Retina (tissue), 1 donor: ENCODE results near the gene SEMA4D.

Source experiments
- DNase-seq: peaks from one replicate; pipeline ENCODE4 v3.0.0-alpha.2; 2016

Gene SEMA4D

GRCh38 chr9:89427621-89428221, 70.2 kb downstream of the SEMA4D start:
- no peak for DNase-seq

- DNase-seq = no peak
These were observed 71.4 kb downstream of the SEMA4D start for GRCh38 chr9:89426384-89426961.

DNA sequence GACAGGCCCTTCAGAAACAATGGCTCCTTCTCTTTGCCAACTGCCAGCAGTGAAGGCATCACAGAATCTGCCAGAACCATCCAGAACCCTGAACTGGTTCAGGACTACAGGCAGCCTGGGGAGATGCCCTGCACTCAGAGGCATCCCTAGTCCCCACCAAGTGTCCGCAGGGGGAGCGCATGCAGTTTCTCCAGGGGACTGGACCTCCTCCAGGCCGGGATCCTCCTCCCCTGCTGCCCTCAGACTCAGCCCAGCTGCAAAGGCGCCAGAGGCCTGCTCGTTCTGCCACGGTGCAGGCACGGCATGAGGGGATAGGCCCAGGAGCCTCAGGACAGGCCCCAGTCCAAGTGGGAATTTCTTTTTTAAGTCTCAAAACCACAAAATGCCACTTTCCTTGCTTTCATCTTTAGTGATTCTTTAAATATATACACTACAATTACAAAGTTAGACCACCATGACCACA, 72.0 kb downstream of the SEMA4D start:
- no peak for DNase-seq

DNA sequence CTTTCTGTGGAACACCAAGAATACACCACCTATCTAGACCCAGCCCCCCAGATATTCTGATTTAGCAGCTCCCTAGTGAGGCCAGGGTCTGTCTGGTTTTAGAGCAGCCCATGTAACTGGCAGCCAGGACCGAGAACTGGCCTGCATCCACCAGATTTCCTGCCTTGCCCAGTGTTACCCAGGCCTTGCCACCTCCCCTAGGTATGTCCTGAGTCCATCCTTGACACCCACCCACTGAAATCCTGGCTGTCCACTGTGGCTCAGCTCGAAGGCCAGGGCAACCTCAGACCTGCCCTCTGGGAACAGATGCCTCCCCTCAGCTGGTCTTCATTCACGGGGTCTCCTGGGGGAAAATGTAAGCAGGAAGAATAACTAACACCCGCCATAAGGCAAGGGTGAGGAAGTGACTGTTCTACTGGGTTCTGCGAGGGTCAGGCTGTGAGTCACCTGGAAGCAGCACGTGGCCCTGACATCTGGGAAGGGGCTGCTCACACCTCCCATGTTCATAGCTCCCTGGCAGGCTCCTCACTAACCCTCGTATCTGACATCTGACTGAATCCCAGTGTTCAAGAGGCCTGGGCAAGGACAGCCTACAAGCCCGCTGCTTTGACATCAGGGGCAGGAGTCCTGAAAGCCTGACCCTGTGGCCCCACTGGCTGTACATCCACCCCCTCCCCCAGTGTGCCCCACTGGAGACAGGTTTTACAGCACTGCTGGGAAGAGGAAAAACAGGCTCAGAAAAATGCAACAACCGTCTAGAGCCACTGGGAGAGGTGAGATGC, 72.7 kb downstream of the SEMA4D start:
- DNase-seq = no peak

- DNase-seq = no peak
These were observed 75.5 kb downstream of the SEMA4D start for GRCh38 chr9:89422151-89422975.

- no peak for DNase-seq
These were observed 76.3 kb downstream of the SEMA4D start for GRCh38 chr9:89421595-89421994.

- DNase-seq = no peak
These were observed 77.3 kb downstream of the SEMA4D start for GRCh38 chr9:89420397-89421178.

GRCh38 chr9:89419978-89420394, 77.9 kb downstream of the SEMA4D start:
- no peak for DNase-seq

GRCh38 chr9:89418882-89419640, 78.9 kb downstream of the SEMA4D start:
- DNase-seq = no peak

DNA sequence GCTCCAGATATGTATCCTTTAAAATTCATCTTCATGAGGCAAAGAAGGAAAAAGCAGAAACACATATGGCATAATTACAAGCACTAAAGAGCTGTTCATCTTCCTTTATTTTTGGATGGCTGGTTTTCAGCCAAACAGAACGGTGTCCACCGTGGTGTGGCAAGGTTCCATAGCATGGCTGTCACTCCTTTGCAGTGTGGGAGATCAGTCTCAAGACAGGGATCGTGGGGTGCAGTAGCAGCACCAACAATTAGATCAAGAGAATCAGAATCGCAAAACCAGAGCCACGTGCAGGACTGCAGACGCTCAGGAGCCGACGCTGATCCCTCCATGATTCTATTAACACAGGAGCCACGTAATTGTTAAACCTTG, 79.5 kb downstream of the SEMA4D start:
- DNase-seq = peak; percentile 16

GRCh38 chr9:89417832-89418473, 80.0 kb downstream of the SEMA4D start:
- DNase-seq = no peak

DNA sequence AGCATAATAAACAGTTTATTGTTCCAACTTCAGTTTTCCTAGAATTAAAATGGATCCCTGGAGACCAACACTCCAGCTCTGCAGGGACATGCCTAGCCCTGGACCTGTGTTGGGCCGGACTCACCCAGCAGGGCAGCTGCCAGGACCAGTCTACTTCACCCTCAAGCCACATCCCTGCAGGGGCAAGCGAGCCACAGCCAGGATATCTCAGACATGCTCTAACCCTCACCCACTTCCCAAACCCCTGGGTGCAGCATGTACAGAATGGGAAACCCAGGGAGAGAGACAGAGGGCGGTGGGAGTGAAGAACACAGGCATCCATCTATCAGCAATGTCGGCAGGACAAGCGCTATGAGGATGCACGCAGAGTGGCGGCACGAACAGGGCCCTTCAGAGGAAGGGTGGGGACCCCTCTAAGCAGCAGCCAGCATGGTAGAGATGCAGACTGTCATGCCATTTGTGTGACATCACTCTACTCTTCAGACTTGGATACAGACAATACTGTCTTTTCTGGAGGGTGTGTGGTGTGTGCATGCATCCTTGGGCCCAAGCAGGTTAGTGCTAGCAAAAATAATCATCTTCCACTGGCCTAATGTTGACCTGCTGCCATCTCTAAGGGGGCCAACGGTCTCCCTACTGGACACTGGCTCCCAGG, 83.1 kb downstream of the SEMA4D start:
- DNase-seq = no peak

- no peak for DNase-seq
These were observed 83.8 kb downstream of the SEMA4D start for GRCh38 chr9:89413963-89414638.

DNA sequence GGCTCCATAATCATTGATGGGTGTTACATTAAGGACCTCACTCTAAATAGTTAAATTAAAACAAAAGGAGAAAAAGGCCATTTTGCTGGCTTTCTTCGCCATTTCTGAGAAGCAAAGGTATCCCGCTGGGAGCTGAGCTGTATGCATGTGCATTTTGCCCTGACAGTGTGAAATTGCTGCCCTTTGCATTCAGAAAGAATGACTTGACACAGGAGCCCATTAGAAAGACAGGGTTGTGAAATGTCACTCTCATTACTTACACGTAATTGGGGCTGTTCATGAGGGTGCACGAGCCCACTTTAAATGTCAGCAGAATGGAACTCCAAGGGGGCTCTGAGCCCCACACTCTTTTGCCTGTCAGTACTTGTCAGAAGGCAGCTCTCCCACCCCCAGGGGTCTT, 85.0 kb downstream of the SEMA4D start:
- DNase-seq = peak; percentile 50

DNA sequence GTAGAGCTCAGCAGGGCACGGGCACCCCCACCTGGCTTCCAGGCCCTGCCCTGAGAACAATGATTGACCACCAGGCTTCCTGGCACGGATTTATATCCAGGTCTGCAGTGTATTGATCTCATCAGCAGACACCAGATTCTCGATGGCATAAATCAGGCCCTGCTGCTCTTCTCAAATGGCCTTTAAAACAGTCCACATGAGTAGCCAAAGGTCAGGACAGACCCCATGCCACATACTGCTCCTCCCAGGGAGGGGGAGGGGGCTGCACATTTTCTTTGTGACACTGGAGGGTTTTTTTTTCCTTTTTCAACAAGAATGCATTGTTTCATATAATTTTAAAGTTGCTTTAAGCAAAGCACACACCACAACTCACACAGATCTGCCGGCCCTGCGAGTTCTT, 85.4 kb downstream of the SEMA4D start:
- peak; percentile 28 for DNase-seq

DNA sequence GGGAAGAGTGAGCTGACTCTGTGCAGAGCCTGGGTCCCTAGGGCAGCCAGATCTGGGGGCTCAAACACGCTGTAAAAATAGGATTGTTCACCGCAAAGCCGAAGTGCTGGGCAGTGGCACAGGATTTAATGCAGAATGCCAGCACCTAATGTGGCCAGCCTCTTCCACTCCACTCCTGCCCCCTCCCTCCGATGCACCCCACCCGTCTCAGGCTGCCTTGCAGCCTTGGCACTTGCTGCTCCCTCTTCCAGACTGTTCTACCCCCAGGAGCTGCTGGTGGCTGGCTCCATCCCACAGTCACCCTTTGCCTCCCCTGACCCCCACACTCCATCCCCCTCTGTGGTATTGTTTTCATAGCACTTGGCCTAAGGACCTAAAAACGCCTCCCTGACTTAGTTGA, 86.2 kb downstream of the SEMA4D start:
- no peak for DNase-seq

GRCh38 chr9:89410641-89411350, 87.1 kb downstream of the SEMA4D start:
- DNase-seq = no peak

DNA sequence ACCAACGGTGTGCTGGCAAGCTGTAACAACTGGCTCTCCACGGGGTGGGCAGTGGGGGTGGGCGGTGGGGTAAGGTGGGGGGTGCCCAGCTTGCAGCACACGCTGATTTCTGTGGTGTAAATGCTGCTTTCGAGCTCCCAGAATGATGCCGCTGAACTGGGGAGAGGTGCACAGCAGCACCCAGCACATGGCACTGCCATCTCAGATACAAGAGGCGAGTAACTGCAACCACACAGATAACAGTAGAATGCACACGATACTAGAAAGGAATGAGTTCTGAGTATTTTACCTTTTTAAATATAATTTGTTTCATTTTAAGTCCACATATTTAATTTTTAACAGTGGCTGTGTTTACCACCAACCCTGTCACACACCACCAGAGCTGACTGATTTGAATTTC, 87.9 kb downstream of the SEMA4D start:
- no peak for DNase-seq

- DNase-seq = no peak
These were observed 88.4 kb downstream of the SEMA4D start for GRCh38 chr9:89409466-89409865.
